Measurements from ENCODE around the gene KLF16.

KLF16 gene

DNA sequence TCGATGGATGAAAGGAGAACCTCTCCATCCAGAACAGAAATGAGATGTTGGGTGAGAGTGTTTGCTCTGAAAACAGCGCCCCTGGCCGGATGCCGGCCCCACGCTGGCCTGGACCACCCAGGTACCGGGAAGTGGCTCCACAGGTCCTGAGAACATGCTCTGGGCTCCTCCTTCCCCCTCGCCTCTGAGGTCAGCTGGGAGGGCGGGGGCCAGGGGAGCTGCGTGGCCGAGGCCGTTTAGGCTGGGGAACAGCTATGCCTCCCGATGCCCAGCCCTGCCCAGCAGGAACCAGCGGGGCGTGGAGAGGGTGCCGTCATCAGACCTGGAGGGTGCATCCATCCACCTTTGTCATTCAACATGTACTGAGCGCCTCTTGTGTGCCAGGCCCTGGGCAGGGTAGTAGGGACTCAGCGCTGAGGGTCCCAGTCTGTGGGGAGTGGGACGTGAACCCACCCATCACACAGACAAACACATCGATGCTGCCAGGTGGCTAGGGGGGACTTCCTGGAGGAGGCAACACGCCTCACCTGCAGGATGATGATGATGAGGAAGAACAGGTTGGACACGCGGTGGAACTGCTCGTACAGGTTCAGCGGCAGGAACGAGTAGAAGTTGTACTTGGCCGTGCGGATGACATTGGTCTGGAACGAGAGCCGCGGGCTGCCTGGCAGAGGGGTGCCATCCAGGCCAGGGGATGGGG is 55.5 kb downstream of the KLF16 start:
- Histone ChIP-seq H3K9me3 (replicated peaks; ENCODE audit: insufficient read depth, low read length) (no peaks in the 10 kb centered on the region), H3K4me3 (ENCODE audit: low read length) (no peak overlapping the region), H3K9me2 (replicated peaks; ENCODE audit: insufficient read depth, low read length) (no peaks in the 10 kb centered on the region), H3K4me1 (ENCODE audit: low read length) (no peaks in the 10 kb centered on the region), H3K27me3 (replicated peaks; ENCODE audit: insufficient read depth, low read length) (peaks cover 83% of the 10 kb centered on the region), H3F3A (ENCODE audit: insufficient read depth, low read length) (no peaks in the 10 kb centered on the region), H2AFZ (ENCODE audit: low read length) (no peak overlapping the region), H3K4me2 (ENCODE audit: low read depth, low read length) (no peak overlapping the region), H3K36me3 (replicated peaks; ENCODE audit: insufficient read depth, low read length) (no peaks in the 10 kb centered on the region), H3K9ac (ENCODE audit: low read length) (no peak overlapping the region), H4K20me1 (ENCODE audit: insufficient read depth, low read length) (no peaks in the 10 kb centered on the region), H3K27ac (ENCODE audit: low read length) (no peak overlapping the region), H3K79me2 (ENCODE audit: low read length) (no peaks in the 10 kb centered on the region)
- TF ChIP-seq EZH2 (optimal IDR thresholded peaks at IDR 0.05; ENCODE audit: low read depth, low read length) (no peak), EZH2phosphoT487 (IDR thresholded peaks at IDR 0.05; ENCODE audit: low read length) (no peak)
- TF ChIP-seq, protein P1, sequence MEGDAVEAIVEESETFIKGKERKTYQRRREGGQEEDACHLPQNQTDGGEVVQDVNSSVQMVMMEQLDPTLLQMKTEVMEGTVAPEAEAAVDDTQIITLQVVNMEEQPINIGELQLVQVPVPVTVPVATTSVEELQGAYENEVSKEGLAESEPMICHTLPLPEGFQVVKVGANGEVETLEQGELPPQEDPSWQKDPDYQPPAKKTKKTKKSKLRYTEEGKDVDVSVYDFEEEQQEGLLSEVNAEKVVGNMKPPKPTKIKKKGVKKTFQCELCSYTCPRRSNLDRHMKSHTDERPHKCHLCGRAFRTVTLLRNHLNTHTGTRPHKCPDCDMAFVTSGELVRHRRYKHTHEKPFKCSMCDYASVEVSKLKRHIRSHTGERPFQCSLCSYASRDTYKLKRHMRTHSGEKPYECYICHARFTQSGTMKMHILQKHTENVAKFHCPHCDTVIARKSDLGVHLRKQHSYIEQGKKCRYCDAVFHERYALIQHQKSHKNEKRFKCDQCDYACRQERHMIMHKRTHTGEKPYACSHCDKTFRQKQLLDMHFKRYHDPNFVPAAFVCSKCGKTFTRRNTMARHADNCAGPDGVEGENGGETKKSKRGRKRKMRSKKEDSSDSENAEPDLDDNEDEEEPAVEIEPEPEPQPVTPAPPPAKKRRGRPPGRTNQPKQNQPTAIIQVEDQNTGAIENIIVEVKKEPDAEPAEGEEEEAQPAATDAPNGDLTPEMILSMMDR (IDR thresholded peaks at IDR 0.05; ENCODE audit: low read length), result no peak
- DNase-seq, result no peak

DNA sequence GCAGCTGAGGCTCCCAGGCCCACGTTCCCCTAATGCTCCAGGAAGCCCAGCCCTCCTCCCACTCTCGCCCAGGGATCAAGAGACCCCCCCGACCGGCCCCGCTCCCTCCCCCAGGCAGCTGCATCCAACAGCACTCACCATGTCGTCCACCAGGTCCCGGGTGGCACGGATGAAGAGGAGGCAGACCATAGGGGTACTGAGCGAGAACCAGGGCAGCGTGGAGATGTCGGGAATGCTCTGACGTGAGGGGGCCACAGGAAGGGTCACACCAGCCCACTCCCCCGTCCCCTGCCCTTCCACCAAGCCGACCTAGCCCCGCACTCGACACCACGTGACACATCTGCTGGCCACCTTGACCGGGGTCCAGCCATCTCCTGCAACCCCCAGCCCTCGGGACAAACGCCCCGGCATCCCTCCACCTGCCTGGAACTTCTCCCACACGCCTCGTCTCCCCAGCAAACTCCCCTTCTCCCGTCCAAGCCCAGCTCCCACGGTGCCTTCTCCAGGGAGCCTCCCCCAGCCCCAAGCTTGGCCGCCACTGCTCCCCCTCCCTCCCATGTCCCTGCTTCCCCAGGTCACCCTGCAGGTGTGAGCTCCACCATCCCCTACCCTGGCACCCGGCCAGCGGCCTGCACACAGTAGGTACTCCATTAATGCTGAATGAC is 56.2 kb downstream of the KLF16 start:
- Histone ChIP-seq H3K9ac (ENCODE audit: low read length) (no peak overlapping the region), H3K27ac (ENCODE audit: low read length) (no peak overlapping the region), H3K4me1 (ENCODE audit: low read length) (no peaks in the 10 kb centered on the region), H3K9me3 (replicated peaks; ENCODE audit: insufficient read depth, low read length) (no peaks in the 10 kb centered on the region), H3K4me3 (ENCODE audit: low read length) (no peak overlapping the region), H3K79me2 (ENCODE audit: low read length) (no peaks in the 10 kb centered on the region), H3K9me2 (replicated peaks; ENCODE audit: insufficient read depth, low read length) (no peaks in the 10 kb centered on the region), H3K4me2 (ENCODE audit: low read depth, low read length) (no peak overlapping the region), H4K20me1 (ENCODE audit: insufficient read depth, low read length) (no peaks in the 10 kb centered on the region), H3F3A (ENCODE audit: insufficient read depth, low read length) (no peaks in the 10 kb centered on the region), H3K27me3 (replicated peaks; ENCODE audit: insufficient read depth, low read length) (peaks cover 89% of the 10 kb centered on the region), H2AFZ (ENCODE audit: low read length) (no peak overlapping the region), H3K36me3 (replicated peaks; ENCODE audit: insufficient read depth, low read length) (no peaks in the 10 kb centered on the region)
- TF ChIP-seq, protein P1 (IDR thresholded peaks at IDR 0.05; ENCODE audit: low read length), result no peak
- TF ChIP-seq EZH2phosphoT487 (IDR thresholded peaks at IDR 0.05; ENCODE audit: low read length), result no peak
- no peak for DNase-seq

DNA sequence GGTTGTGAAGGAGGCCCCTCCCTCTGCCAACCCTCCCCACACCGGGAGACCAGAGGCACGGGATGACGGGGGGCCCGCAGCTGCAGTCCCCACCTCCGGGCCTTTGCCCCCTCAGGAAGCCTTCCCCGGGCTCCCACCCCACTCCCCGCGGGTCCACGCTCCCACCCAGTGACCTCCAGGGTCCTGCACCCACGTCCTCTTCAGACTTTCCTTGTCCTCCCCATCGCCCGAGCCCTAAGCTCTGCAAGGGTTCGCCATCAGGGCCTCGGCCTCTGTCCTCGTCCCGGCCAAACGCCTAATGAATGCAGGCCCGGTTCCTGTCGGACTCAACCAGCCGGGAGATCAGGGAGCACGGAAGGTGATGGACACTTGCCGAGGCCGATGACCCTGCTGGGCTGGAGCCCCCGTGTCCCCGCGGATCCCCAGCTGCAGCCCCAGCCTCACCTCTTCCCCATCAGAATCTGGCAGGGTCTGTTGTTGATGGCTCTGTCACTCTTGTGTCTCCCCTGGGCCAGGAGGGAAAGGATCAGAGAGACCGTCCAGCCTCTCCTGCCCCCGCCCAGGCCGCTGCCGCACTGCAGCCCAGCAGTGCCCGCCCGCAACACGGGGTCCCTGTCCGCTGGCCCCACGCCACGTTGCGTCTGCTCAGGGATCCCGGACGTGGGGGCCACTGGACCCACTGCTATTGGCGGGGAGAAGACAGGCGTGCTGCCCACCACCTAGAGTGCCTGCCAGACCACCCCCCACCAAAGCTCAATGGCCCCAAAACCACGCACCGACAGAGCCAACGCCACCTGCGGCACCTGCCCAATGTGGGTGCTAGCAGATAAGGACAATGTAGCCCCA is 57.0 kb downstream of the KLF16 start:
- no peaks in the 10 kb centered on the region for H3K9me3 ChIP-seq (replicated peaks; ENCODE audit: insufficient read depth, low read length)
- DNase-seq, result no peak
- TF ChIP-seq, protein P1 (IDR thresholded peaks at IDR 0.05; ENCODE audit: low read length), result no peak
- TF ChIP-seq EZH2phosphoT487 (IDR thresholded peaks at IDR 0.05; ENCODE audit: low read length) (no peak), EZH2 (optimal IDR thresholded peaks at IDR 0.05; ENCODE audit: low read depth, low read length) (no peak)
- H3F3A ChIP-seq (ENCODE audit: insufficient read depth, low read length), result no peaks in the 10 kb centered on the region
- H3K9me2 ChIP-seq (replicated peaks; ENCODE audit: insufficient read depth, low read length), result no peaks in the 10 kb centered on the region
- no peak overlapping the region for H2AFZ ChIP-seq (ENCODE audit: low read length)
- no peaks in the 10 kb centered on the region for H3K79me2 ChIP-seq (ENCODE audit: low read length)
- H3K27me3 ChIP-seq (replicated peaks; ENCODE audit: insufficient read depth, low read length), result peaks cover 82% of the 10 kb centered on the region
- no peaks in the 10 kb centered on the region for H3K36me3 ChIP-seq (replicated peaks; ENCODE audit: insufficient read depth, low read length)
- no peaks in the 10 kb centered on the region for H3K4me1 ChIP-seq (ENCODE audit: low read length)
- no peak overlapping the region for H3K9ac ChIP-seq (ENCODE audit: low read length)
- no peak overlapping the region for H3K27ac ChIP-seq (ENCODE audit: low read length)
- no peak overlapping the region for H3K4me2 ChIP-seq (ENCODE audit: low read depth, low read length)
- no peaks in the 10 kb centered on the region for H4K20me1 ChIP-seq (ENCODE audit: insufficient read depth, low read length)
- H3K4me3 ChIP-seq (ENCODE audit: low read length), result no peak overlapping the region

Data from MM.1S (cell line).